WTC11 (cell line): Measurements from ENCODE around the gene LGR6. TPM values are rescaled to one million over a fixed set of nuclear protein-coding genes. Genes with fewer than 3 reads are reported as not detected.

Source experiments
- ATAC-seq: fragments of 200-7000 bp; cut with Tn5 transposase; 2 replicates; pipeline ENCODE4 v1.10.0; 2021; ENCODE audit warnings: mild to moderate bottlenecking, moderate library complexity
- CTCF ChIA-PET: fragments of 300-600 bp; sonication (Branson Sonifier 250); formaldehyde crosslinking; loops from one replicate; lab custom pipeline; 2021; ENCODE audit warnings: antibody characterized with exemption; lab: Charles Lee
- POLR2A ChIA-PET: fragments of 350-600 bp; sonication (Branson Sonifier 250); formaldehyde crosslinking; loops from one replicate; lab custom pipeline; 2021; ENCODE audit warnings: antibody characterized with exemption; lab: Charles Lee
- DNase-seq: peaks from one replicate; pipeline ENCODE4 v3.0.0; 2021; ENCODE audit warnings: low spot score
- H3K27ac Mint-ChIP-seq: 2 replicates; pipeline ENCODE4 v1.8.0; 2021; ENCODE audit warnings: mixed read lengths
- H3K27me3 Mint-ChIP-seq: 2 replicates; pipeline ENCODE4 v1.8.0; 2021; ENCODE audit warnings: low read depth, mild to moderate bottlenecking, moderate library complexity, mixed read lengths
- H3K36me3 Mint-ChIP-seq: 2 replicates; pipeline ENCODE4 v1.8.0; 2021; ENCODE audit warnings: mixed read lengths
- H3K4me1 Mint-ChIP-seq: 2 replicates; pipeline ENCODE4 v1.8.0; 2022; ENCODE audit warnings: mixed read lengths
- H3K4me3 Mint-ChIP-seq: 2 replicates; pipeline ENCODE4 v1.8.0; 2021; ENCODE audit warnings: mild to moderate bottlenecking, moderate library complexity, mixed read lengths
- H3K9me3 Mint-ChIP-seq: 2 replicates; pipeline ENCODE4 v1.8.0; 2021; ENCODE audit warnings: mixed read lengths
- ARID4B ChIP-seq: sonication (generic); formaldehyde crosslinking; IDR thresholded peaks from 2 replicates; pipeline ENCODE4 v1.8.0; 2023; ENCODE audit warnings: missing genetic modification reagents, mild to moderate bottlenecking, borderline replicate concordance
- ATF2 ChIP-seq: sonication (generic); formaldehyde crosslinking; IDR thresholded peaks from 2 replicates; pipeline ENCODE4 v1.8.1; 2022; ENCODE audit warnings: low read depth, missing genetic modification reagents, borderline replicate concordance
- CDX4 ChIP-seq: fragments of 250-450 bp; sonication (Bioruptor Pico); IDR thresholded peaks from 2 replicates; pipeline ENCODE4 v1.9.0; 2021; ENCODE audit warnings: moderate library complexity, mild to moderate bottlenecking, inconsistent platforms, borderline replicate concordance
- ELF4 ChIP-seq: sonication (generic); formaldehyde crosslinking; IDR thresholded peaks from 2 replicates; pipeline ENCODE4 v1.8.1; 2022; ENCODE audit warnings: low read depth, mild to moderate bottlenecking, moderate library complexity, missing genetic modification reagents
- MYBL2 ChIP-seq: sonication (generic); formaldehyde crosslinking; IDR thresholded peaks from 2 replicates; pipeline ENCODE4 v1.8.1; 2023; ENCODE audit warnings: mild to moderate bottlenecking, moderate library complexity, missing genetic modification reagents
- RELA ChIP-seq: sonication (generic); formaldehyde crosslinking; IDR thresholded peaks from 2 replicates; pipeline ENCODE4 v1.8.1; 2022; ENCODE audit warnings: missing genetic modification reagents, mild to moderate bottlenecking, borderline replicate concordance
- RORB ChIP-seq: fragments of 250-450 bp; sonication (Bioruptor Pico); IDR thresholded peaks from 2 replicates; pipeline ENCODE4 v1.9.0; 2021; ENCODE audit warnings: mild to moderate bottlenecking
- ZNF263 ChIP-seq: sonication (generic); formaldehyde crosslinking; IDR thresholded peaks from 2 replicates; pipeline ENCODE4 v1.8.1; 2022; ENCODE audit warnings: low read depth, mild to moderate bottlenecking, moderate library complexity, missing genetic modification reagents
- ZNF281 ChIP-seq: sonication (generic); formaldehyde crosslinking; IDR thresholded peaks from 2 replicates; pipeline ENCODE4 v1.8.0; 2023; ENCODE audit warnings: mild to moderate bottlenecking, missing genetic modification reagents
- ZNF512 ChIP-seq: sonication (generic); formaldehyde crosslinking; IDR thresholded peaks from 2 replicates; pipeline ENCODE4 v1.8.1; 2022; ENCODE audit warnings: missing genetic modification reagents, borderline replicate concordance
- total RNA-seq: library from RNA; stranded (reverse); gene quantifications from 3 replicates; pipeline ENCODE4 v1.2.3, GENCODE V29; 2021

Gene LGR6
- total RNA-seq, 1 experiment from 2014 or later: 1.1 TPM

GRCh38 chr1:202156590-202156989 lies 37.0 kb upstream of the LGR6 start:
- no peak for ATAC-seq
- H3K4me3 Mint-ChIP-seq: no peak overlapping the region
- H3K4me1 Mint-ChIP-seq: peaks cover 36% of the 10 kb centered on the region
- H3K27ac Mint-ChIP-seq: no peak overlapping the region
- H3K9me3 Mint-ChIP-seq: no peaks in the 10 kb centered on the region
- ChIA-PET POLR2A (no interaction called here), CTCF (interaction anchor here (0.9 to 3.3 kb wide), 6 partner anchors 9 to 157 kb away, joined by 4 to 73 read pairs (median 14); no protein-coding TSS in a partner anchor)
- no peaks in the 10 kb centered on the region; the same call in 1 of the 2 replicates for H3K27me3 Mint-ChIP-seq
- TF ChIP-seq ELF4 (CRISPR knock-in tag): no peak
- no peak for TF ChIP-seq CDX4 (CRISPR knock-in tag)
- no peak for TF ChIP-seq ZNF281 (CRISPR knock-in tag)
- no peak for TF ChIP-seq ZNF263 (CRISPR knock-in tag)
- no peak for TF ChIP-seq RORB (CRISPR knock-in tag)
- TF ChIP-seq RELA (CRISPR knock-in tag): no peak
- no peak for TF ChIP-seq ZNF512 (CRISPR knock-in tag)
- TF ChIP-seq ATF2: no peak
- TF ChIP-seq, all 79 proteins: peak for 0
- H3K36me3 Mint-ChIP-seq: no peaks in the 10 kb centered on the region
- DNase-seq: no peak

- H3K27ac Mint-ChIP-seq: no peak overlapping the region
- H3K4me1 Mint-ChIP-seq: peaks cover 45% of the 10 kb centered on the region
These were observed 35.7 kb upstream of the LGR6 start for GRCh38 chr1:202157945-202158344.

More at GRCh38 chr1:202157945-202158344, 35.7 kb upstream of the LGR6 start:
- ChIA-PET POLR2A (no interaction called here), CTCF (interaction anchor here (1.7 kb wide), 1 partner anchor 35 kb away, joined by 3 read pairs; no protein-coding TSS in a partner anchor)
- no peaks in the 10 kb centered on the region; the same call in 1 of the 2 replicates for H3K27me3 Mint-ChIP-seq
- H3K36me3 Mint-ChIP-seq: no peaks in the 10 kb centered on the region
- DNase-seq (no peak), ATAC-seq (no peak)
- H3K9me3 Mint-ChIP-seq: no peaks in the 10 kb centered on the region
- TF ChIP-seq ARID4B (CRISPR knock-in tag) (no peak), MYBL2 (no peak)
- no peak overlapping the region for H3K4me3 Mint-ChIP-seq
